ENCODE results near the gene PLA2G4E.

The PLA2G4E gene, protein sequence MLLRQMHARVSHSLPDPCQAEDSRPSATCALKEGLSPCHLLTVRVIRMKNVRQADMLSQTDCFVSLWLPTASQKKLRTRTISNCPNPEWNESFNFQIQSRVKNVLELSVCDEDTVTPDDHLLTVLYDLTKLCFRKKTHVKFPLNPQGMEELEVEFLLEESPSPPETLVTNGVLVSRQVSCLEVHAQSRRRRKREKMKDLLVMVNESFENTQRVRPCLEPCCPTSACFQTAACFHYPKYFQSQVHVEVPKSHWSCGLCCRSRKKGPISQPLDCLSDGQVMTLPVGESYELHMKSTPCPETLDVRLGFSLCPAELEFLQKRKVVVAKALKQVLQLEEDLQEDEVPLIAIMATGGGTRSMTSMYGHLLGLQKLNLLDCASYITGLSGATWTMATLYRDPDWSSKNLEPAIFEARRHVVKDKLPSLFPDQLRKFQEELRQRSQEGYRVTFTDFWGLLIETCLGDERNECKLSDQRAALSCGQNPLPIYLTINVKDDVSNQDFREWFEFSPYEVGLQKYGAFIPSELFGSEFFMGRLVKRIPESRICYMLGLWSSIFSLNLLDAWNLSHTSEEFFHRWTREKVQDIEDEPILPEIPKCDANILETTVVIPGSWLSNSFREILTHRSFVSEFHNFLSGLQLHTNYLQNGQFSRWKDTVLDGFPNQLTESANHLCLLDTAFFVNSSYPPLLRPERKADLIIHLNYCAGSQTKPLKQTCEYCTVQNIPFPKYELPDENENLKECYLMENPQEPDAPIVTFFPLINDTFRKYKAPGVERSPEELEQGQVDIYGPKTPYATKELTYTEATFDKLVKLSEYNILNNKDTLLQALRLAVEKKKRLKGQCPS

DNA sequence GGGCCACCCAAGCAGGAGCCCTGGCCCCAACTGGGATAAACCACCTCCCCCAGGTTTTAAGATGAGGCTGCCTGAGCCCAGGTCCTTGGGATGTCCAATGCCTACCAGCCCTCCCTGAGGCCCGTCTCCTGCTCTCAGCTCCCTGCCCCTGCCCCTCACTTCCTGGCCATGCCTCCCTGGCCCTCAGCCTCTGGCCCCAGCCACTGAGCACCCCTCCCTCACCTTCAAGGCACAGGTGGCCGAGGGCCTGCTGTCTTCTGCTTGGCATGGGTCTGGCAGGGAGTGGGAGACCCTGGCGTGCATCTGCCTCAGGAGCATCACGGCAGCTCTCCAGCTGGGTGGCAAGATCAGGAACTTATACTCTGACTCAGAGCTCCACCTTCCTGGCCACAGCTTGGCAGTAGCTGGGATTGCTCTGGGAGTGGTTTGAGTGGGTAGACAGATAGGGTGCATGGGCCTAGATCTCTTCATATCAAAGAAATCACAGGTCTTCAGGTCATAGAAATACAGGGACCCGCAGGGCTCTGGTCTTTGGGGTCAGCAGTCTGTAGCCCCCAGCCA, at the start of gene PLA2G4E:
Gene PLA2G4E, minus strand, starts transcription at position 330 of the 561 bp plus-strand sequence. Its CDS starts 12 bp downstream, at position 318.
- no peak for DNase-seq
- H3K36me3 ChIP-seq (replicated peaks), result no peaks in the 10 kb centered on the region
- no peak within 1 kb of the TSS for H3K27ac ChIP-seq
- in situ Hi-C loops (cut with HindIII; ENCODE audit: low pct_ligation_motif_present, low sequenced_read_pairs), result no loop called here
- TF ChIP-seq, protein P1, sequence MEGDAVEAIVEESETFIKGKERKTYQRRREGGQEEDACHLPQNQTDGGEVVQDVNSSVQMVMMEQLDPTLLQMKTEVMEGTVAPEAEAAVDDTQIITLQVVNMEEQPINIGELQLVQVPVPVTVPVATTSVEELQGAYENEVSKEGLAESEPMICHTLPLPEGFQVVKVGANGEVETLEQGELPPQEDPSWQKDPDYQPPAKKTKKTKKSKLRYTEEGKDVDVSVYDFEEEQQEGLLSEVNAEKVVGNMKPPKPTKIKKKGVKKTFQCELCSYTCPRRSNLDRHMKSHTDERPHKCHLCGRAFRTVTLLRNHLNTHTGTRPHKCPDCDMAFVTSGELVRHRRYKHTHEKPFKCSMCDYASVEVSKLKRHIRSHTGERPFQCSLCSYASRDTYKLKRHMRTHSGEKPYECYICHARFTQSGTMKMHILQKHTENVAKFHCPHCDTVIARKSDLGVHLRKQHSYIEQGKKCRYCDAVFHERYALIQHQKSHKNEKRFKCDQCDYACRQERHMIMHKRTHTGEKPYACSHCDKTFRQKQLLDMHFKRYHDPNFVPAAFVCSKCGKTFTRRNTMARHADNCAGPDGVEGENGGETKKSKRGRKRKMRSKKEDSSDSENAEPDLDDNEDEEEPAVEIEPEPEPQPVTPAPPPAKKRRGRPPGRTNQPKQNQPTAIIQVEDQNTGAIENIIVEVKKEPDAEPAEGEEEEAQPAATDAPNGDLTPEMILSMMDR (IDR thresholded peaks at IDR 0.05; ENCODE audit: low read depth, low read length, missing control alignments), result no peak
- H3K27me3 ChIP-seq (replicated peaks), result peaks cover 7% of the 10 kb centered on the region
- H3K4me3 ChIP-seq (ENCODE audit: low read depth, low read length), result no peak within 1 kb of the TSS

DNA sequence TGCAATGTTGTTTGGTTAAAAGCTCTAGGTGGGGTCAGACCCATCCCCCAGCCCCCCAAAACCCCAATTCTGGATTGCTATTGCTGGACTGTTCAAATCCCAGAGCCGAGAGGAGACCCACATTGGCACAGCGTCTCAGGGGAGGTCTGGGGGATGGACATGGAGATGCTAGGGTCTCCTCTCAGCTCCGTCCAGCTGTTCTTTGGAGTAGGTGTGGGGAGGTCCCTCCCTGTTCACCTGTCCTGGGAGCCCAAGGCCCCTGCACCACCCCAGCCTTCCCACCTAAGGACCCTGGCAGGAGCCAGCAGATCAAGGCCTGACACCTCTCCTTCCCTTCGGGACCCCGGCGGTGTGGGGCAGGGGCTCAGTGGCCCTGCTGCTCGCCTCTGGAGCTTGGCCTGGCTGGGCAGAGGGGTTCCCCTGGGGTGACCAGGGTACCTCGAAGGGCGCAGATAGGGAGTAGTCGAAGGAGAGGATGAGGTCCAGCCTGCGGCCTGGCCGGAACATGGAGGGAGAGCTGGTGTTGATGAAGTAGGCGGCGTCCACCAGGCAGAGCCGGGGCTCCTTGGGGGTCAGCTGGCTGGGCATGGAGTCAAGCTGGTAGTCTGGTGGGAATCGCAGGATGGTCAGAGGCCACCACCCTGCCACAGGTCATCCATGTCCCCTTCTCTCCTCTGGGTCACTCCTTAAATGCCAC, 49.6 kb upstream of the PLA2G4E start:
- no peak overlapping the region for H3K4me3 ChIP-seq (ENCODE audit: low read depth, low read length)
- no peak for DNase-seq
- in situ Hi-C loops (cut with HindIII; ENCODE audit: low pct_ligation_motif_present, low sequenced_read_pairs), result no loop called here
- H3K27ac ChIP-seq, result no peak overlapping the region
- TF ChIP-seq, protein P1 (IDR thresholded peaks at IDR 0.05; ENCODE audit: low read depth, low read length, missing control alignments), result no peak
- no peaks in the 10 kb centered on the region for H3K27me3 ChIP-seq (replicated peaks)
- H3K36me3 ChIP-seq (replicated peaks), result no peaks in the 10 kb centered on the region

DNA sequence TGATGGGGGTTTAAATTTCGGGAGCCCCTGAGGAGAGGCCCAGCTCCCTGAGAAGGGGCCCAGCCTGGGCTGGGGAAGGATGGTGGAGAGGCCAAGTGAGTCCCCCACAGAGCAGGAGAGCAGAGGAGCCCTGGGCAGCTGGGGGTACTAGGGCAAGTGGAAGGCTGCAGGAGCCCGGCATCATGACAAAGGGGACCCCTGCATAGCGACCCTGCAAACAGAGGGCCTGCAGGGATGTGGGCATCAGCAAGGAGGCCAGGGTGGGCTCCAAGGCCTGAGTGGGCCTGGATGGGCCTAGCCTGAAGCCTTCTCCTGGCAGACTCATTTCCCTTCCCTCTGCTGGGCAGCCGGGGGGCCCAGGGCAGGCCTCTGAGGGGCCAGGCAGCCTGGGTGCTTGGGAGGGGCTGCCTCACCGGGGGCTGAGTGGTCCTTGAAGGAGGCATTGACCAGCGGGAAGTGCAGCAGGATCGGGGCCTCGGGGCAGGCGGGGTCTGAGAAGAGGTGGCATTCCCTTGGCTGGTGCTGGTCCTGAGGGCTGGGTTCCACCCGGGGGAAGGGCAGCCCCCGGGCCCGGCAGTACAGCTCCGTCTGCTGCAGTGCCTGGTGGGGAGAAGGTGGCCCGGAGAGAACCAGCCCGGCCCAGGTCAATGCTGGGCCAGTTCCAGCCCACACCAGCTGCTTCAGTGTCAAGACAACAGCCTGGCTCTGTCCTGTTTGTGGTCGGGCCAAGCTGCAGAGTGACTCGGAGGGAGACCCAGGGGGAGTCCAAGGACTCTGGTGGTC, 48.8 kb upstream of the PLA2G4E start:
- H3K4me3 ChIP-seq (ENCODE audit: low read depth, low read length), result no peak overlapping the region
- in situ Hi-C loops (cut with HindIII; ENCODE audit: low pct_ligation_motif_present, low sequenced_read_pairs), result no loop called here
- no peak overlapping the region for H3K27ac ChIP-seq
- DNase-seq, result no peak
- TF ChIP-seq, protein P1 (IDR thresholded peaks at IDR 0.05; ENCODE audit: low read depth, low read length, missing control alignments), result no peak
- no peaks in the 10 kb centered on the region for H3K27me3 ChIP-seq (replicated peaks)
- no peaks in the 10 kb centered on the region for H3K36me3 ChIP-seq (replicated peaks)

DNA sequence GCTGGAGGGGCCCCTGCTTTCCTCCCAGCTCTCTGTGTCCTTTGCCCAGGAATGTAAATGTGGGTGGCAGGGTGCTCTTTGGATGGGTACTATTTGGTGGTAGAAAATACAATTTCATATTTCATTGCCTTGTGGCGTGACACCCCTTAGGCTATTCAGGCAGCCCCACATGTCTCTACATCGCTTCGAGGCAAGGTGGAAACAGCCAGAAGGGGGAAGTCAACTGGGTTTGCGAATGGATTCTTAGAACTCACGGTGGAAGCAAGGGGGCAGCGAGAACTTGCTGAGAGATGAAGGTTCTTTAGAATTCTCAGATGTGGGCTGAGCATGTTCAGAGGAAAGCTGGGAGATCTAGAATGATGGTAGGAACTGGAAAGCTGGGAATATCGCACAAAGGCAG, 48.2 kb upstream of the PLA2G4E start:
- DNase-seq, result no peak
- H3K4me3 ChIP-seq (ENCODE audit: low read depth, low read length), result no peak overlapping the region
- H3K27me3 ChIP-seq (replicated peaks), result no peaks in the 10 kb centered on the region
- H3K36me3 ChIP-seq (replicated peaks), result no peaks in the 10 kb centered on the region
- TF ChIP-seq, protein P1 (IDR thresholded peaks at IDR 0.05; ENCODE audit: low read depth, low read length, missing control alignments), result no peak
- in situ Hi-C loops (cut with HindIII; ENCODE audit: low pct_ligation_motif_present, low sequenced_read_pairs), result no loop called here
- H3K27ac ChIP-seq, result no peak overlapping the region

DNA sequence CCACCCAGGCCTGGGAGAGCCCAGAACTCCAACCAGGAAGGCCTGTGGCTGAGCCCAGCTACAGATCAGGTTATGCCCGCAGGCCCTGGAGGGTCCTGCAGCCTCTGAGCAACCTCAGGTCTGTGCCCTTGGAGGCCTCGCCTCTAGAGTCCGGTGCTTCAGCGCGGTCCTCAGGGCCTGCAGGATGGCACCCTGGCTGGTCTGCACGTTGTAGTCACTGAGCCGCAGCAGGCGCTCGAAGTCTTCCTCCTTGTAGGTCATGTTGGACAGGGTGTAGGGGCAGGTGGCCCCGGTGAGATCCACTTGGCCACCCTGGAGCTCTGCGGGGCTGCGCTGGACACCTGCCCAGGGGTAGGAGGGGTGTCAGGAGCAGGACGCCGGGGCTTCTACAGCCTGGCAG, 47.8 kb upstream of the PLA2G4E start:
- Histone ChIP-seq H3K27ac (no peak overlapping the region), H3K36me3 (replicated peaks) (no peaks in the 10 kb centered on the region), H3K4me3 (ENCODE audit: low read depth, low read length) (no peak overlapping the region), H3K27me3 (replicated peaks) (no peaks in the 10 kb centered on the region)
- no peak for DNase-seq
- in situ Hi-C loops (cut with HindIII; ENCODE audit: low pct_ligation_motif_present, low sequenced_read_pairs), result no loop called here
- TF ChIP-seq, protein P1 (IDR thresholded peaks at IDR 0.05; ENCODE audit: low read depth, low read length, missing control alignments), result no peak
